NCI-H2171 treated with DMSO at 0.1 percent for 48 hours (cell line): ENCODE measurements around the gene ANK3.
"Not testable (repeated sequence)": the region's sequence is repeated elsewhere in the genome, so short reads cannot be mapped to it uniquely, and the experiment has no call there.

Source experiments
- DNase-seq: peaks from one replicate; lab custom pipeline; 2025; lab: John Stamatoyannopoulos, UW

Gene ANK3

GRCh38 chr10:60305380-60305892, 84.2 kb downstream of the ANK3 start:
- no peak for DNase-seq

GRCh38 chr10:60304829-60305379, 84.8 kb downstream of the ANK3 start:
- DNase-seq, result no peak

- DNase-seq, result no peak
These were observed 85.9 kb downstream of the ANK3 start for GRCh38 chr10:60303778-60304177.

- no peak for DNase-seq
These were observed 89.5 kb downstream of the ANK3 start for GRCh38 chr10:60299961-60300883.

GRCh38 chr10:60299390-60299778, 90.3 kb downstream of the ANK3 start:
- no peak for DNase-seq

GRCh38 chr10:60298408-60299389, 91.0 kb downstream of the ANK3 start:
- DNase-seq, result no peak

GRCh38 chr10:60296073-60296472, 93.6 kb downstream of the ANK3 start:
- DNase-seq, result no peak

GRCh38 chr10:60295028-60295937, 94.4 kb downstream of the ANK3 start:
- DNase-seq, result no peak

GRCh38 chr10:60293581-60294175, 96.0 kb downstream of the ANK3 start:
- no peak for DNase-seq

GRCh38 chr10:60292998-60293397, 96.7 kb downstream of the ANK3 start:
- DNase-seq, result no peak

- not testable (repeated sequence) for DNase-seq
These were observed 97.1 kb downstream of the ANK3 start for GRCh38 chr10:60292536-60292935.

GRCh38 chr10:60291344-60291930, 98.2 kb downstream of the ANK3 start:
- DNase-seq, result no peak

- DNase-seq, result peak; percentile 29
These were observed 99.1 kb downstream of the ANK3 start for GRCh38 chr10:60290558-60290957.

GRCh38 chr10:60289800-60290199, 99.9 kb downstream of the ANK3 start:
- no peak for DNase-seq

- no peak for DNase-seq
These were observed 101.4 kb downstream of the ANK3 start for GRCh38 chr10:60288256-60288655.

GRCh38 chr10:60286559-60286958, 103.1 kb downstream of the ANK3 start:
- no peak for DNase-seq

GRCh38 chr10:60283397-60283796, 106.3 kb downstream of the ANK3 start:
- no peak for DNase-seq

- no peak for DNase-seq
These were observed 106.8 kb downstream of the ANK3 start for GRCh38 chr10:60282771-60283353.

GRCh38 chr10:60281792-60282353, 107.8 kb downstream of the ANK3 start:
- no peak for DNase-seq

- no peak for DNase-seq
These were observed 108.3 kb downstream of the ANK3 start for GRCh38 chr10:60281331-60281730.
